OCI-LY7 (cell line): Measurements from ENCODE around the gene ALG5. TPM values are rescaled to one million over a fixed set of nuclear protein-coding genes. Genes with fewer than 3 reads are reported as not detected.
A peak's percentile ranks its signal among the peaks of the same experiment; 100 is the strongest.

ENCODE experiments used
- BruUV-seq: library from RNA; stranded (reverse); fragments of 400-500 nt; replicated peaks from 2 replicates; lab custom pipeline; 2021; lab: Mats Ljungman, UMichigan
- CTCF ChIA-PET: fragments of 300-600 bp; sonication (Branson Sonifier 250); formaldehyde crosslinking; loops from one replicate; lab custom pipeline; 2022; ENCODE audit warnings: antibody characterized with exemption; ENCODE audit not compliant: unreplicated experiment; lab: Charles Lee
- POLR2A ChIA-PET: fragments of 300-600 bp; sonication (Branson Sonifier 250); formaldehyde crosslinking; loops from one replicate; lab custom pipeline; 2022; ENCODE audit warnings: antibody characterized with exemption; lab: Charles Lee
- DNase-seq: peaks from one replicate; pipeline ENCODE4 v3.0.0-alpha.2; 2015; ENCODE audit warnings: low spot score
- H2AFZ ChIP-seq: fragments of 200-600 bp; sonication (generic), shearing (Covaris generic); 2 replicates; pipeline ENCODE4 v1.6.1; 2014; ENCODE audit warnings: mild to moderate bottlenecking, antibody characterized with exemption, low read length, moderate library complexity
- H3K27ac ChIP-seq: fragments of 200-600 bp; sonication (generic); 2 replicates; pipeline ENCODE4 v1.5.1; 2014; ENCODE audit warnings: mixed run types, low read depth, mild to moderate bottlenecking, moderate library complexity, low read length, inconsistent platforms; ENCODE audit not compliant: poor library complexity, severe bottlenecking
- H3K36me3 ChIP-seq: fragments of 200-600 bp; sonication (generic); 2 replicates; pipeline ENCODE4 v1.6.1; 2014; ENCODE audit warnings: mild to moderate bottlenecking, antibody characterized with exemption, low read length, moderate library complexity, mixed read lengths; ENCODE audit not compliant: insufficient read depth
- H3K4me1 ChIP-seq: fragments of 200-600 bp; sonication (generic); 2 replicates; pipeline ENCODE4 v1.5.1; 2014; ENCODE audit warnings: mild to moderate bottlenecking, low read length; ENCODE audit not compliant: insufficient read depth, poor library complexity, severe bottlenecking
- H3K4me2 ChIP-seq: fragments of 200-600 bp; sonication (generic); 2 replicates; pipeline ENCODE4 v1.6.1; 2014; ENCODE audit warnings: mild to moderate bottlenecking, low read length
- H3K4me3 ChIP-seq: fragments of 200-600 bp; sonication (generic); 2 replicates; pipeline ENCODE4 v1.5.1; 2014; ENCODE audit warnings: mild to moderate bottlenecking, low read depth, low read length; ENCODE audit not compliant: poor library complexity, severe bottlenecking
- H3K79me2 ChIP-seq: fragments of 200-600 bp; sonication (generic); 2 replicates; pipeline ENCODE4 v1.6.1; 2016; ENCODE audit warnings: low read depth, mild to moderate bottlenecking, low read length, moderate library complexity, mixed read lengths; ENCODE audit not compliant: insufficient read depth
- H3K9me2 ChIP-seq: fragments of 200-600 bp; sonication (generic); 2 replicates; pipeline ENCODE4 v1.6.1; 2016; ENCODE audit warnings: mild to moderate bottlenecking, low read length, mixed read lengths; ENCODE audit not compliant: insufficient read depth
- H3K9me3 ChIP-seq: fragments of 200-600 bp; sonication (generic); 2 replicates; pipeline ENCODE4 v1.6.1; 2014; ENCODE audit warnings: mild to moderate bottlenecking, mixed run types, low read length, mixed read lengths
- H4K20me1 ChIP-seq: fragments of 200-600 bp; sonication (generic); 2 replicates; pipeline ENCODE4 v1.6.1; 2014; ENCODE audit warnings: mild to moderate bottlenecking, antibody characterized with exemption, low read length, moderate library complexity, mixed read lengths; ENCODE audit not compliant: insufficient read depth
- EZH2phosphoT487 ChIP-seq: fragments of 200-600 bp; sonication (generic); IDR thresholded peaks from 2 replicates; pipeline ENCODE4 v1.6.1; 2018; ENCODE audit warnings: low read depth, borderline replicate concordance, mild to moderate bottlenecking, mixed run types, antibody characterized with exemption, low read length, moderate library complexity, mixed read lengths
- intact Hi-C: fragments of 100-400 bp; cut with micrococcal nuclease; formaldehyde crosslinking; loops from one replicate; pipeline ENCODE4 v1.10.0; 2022; ENCODE audit not compliant: unreplicated experiment
- total RNA-seq, 2 experiments: library from RNA; depleted of rRNA in 1 of 2; stranded (reverse); fragments of >200 nt in 1 of 2; shearing (Covaris generic) in 1 of 2; gene quantifications; 2 replicates each; pipeline ENCODE4 v1.2.3, GENCODE V29; 2014 to 2022
- TF ChIP-seq, protein P1 (sequence below): fragments of 200-600 bp; sonication (generic); conservative IDR thresholded peaks from 2 replicates; pipeline ENCODE4 v1.5.1; 2014; ENCODE audit warnings: mild to moderate bottlenecking, antibody characterized with exemption, low read length, moderate library complexity, mixed read lengths

Gene ALG5
- total RNA-seq, 2 experiments from 2014 or later = 23.8 to 31.6 TPM

GRCh38 chr13:36914648-36915047 is 84.5 kb downstream of the ALG5 start:
- BruUV-seq = no TSS peak
- H3K9me2 ChIP-seq = no peaks in the 10 kb centered on the region
- H2AFZ ChIP-seq = no peak overlapping the region
- no peaks in the 10 kb centered on the region for H3K9me3 ChIP-seq
- peak overlapping the region; percentile 96; the same call in 1 of the 2 replicates for H3K4me2 ChIP-seq
- no peaks in the 10 kb centered on the region for H3K36me3 ChIP-seq
- H3K4me3 ChIP-seq = no peak overlapping the region
- H3K79me2 ChIP-seq = peaks cover 83% of the 10 kb centered on the region
- intact Hi-C loops = no loop called here
- TF ChIP-seq, protein P1, sequence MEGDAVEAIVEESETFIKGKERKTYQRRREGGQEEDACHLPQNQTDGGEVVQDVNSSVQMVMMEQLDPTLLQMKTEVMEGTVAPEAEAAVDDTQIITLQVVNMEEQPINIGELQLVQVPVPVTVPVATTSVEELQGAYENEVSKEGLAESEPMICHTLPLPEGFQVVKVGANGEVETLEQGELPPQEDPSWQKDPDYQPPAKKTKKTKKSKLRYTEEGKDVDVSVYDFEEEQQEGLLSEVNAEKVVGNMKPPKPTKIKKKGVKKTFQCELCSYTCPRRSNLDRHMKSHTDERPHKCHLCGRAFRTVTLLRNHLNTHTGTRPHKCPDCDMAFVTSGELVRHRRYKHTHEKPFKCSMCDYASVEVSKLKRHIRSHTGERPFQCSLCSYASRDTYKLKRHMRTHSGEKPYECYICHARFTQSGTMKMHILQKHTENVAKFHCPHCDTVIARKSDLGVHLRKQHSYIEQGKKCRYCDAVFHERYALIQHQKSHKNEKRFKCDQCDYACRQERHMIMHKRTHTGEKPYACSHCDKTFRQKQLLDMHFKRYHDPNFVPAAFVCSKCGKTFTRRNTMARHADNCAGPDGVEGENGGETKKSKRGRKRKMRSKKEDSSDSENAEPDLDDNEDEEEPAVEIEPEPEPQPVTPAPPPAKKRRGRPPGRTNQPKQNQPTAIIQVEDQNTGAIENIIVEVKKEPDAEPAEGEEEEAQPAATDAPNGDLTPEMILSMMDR = no peak
- TF ChIP-seq EZH2phosphoT487 = no peak
- H4K20me1 ChIP-seq = no peaks in the 10 kb centered on the region
- H3K4me1 ChIP-seq = peaks cover 75% of the 10 kb centered on the region
- ChIA-PET CTCF (no interaction called here), POLR2A (no interaction called here)
- no peak overlapping the region for H3K27ac ChIP-seq
- no peak for DNase-seq

DNA sequence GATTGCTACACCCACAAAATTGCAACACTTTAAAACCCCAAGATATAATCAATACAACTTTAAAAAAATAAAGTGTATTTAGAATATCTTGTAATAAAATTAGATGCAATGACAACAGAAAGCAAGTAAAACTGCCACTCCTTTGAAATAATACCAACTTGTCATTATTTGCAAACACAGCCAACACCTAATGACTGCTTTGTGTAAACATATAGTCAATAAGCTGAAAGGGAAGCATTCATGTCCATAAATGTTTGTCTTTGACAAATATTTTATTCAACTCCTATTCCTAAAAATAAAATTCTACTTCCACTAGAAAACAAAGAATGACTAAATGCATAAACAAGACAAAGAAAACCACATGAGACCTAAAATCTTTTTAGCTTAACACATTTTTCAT is 85.7 kb downstream of the ALG5 start:
- H4K20me1 ChIP-seq = no peaks in the 10 kb centered on the region
- DNase-seq = no peak
- H2AFZ ChIP-seq = no peak overlapping the region; the same call in 1 of the 2 replicates
- no TSS peak for BruUV-seq
- H3K4me3 ChIP-seq = peak overlapping the region; percentile 35
- ChIA-PET POLR2A (interaction anchor here (0.6 to 1.2 kb wide), 4 partner anchors 33 to 1303 kb away, joined by 3 to 5 read pairs (median 3); no protein-coding TSS in a partner anchor), CTCF (no interaction called here)
- H3K36me3 ChIP-seq = no peaks in the 10 kb centered on the region
- TF ChIP-seq EZH2phosphoT487 = no peak
- TF ChIP-seq, protein P1 = no peak
- peak overlapping the region; percentile 64 for H3K4me2 ChIP-seq
- H3K79me2 ChIP-seq = peaks cover 85% of the 10 kb centered on the region
- intact Hi-C loops = no loop called here
- H3K27ac ChIP-seq = peak overlapping the region; percentile 42
- H3K9me3 ChIP-seq = no peaks in the 10 kb centered on the region
- H3K9me2 ChIP-seq = no peaks in the 10 kb centered on the region
- peaks cover 84% of the 10 kb centered on the region for H3K4me1 ChIP-seq

DNA sequence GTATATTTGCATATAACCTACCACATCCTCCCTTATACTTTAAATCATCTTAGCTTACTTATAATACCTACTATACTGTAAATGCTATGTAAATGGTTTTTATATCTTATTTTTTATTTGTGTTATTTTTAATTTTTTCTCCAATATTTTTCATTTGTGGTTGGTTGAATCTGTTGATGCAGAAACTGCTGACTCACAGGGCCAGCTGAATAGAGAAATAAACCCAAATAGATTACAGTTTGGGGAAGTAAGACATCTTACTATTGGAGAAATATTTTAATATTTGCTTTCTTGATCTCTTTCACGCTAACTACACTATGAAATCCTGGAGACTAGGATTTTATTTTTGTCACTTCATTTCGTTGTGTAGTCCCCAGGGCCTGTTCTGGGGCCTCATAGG is 86.2 kb downstream of the ALG5 start:
- no peaks in the 10 kb centered on the region for H3K9me3 ChIP-seq
- no peaks in the 10 kb centered on the region for H4K20me1 ChIP-seq
- no peaks in the 10 kb centered on the region for H3K36me3 ChIP-seq
- intact Hi-C loops = no loop called here
- peaks cover 84% of the 10 kb centered on the region for H3K4me1 ChIP-seq
- peak overlapping the region; percentile 35 for H3K4me3 ChIP-seq
- peaks cover 85% of the 10 kb centered on the region for H3K79me2 ChIP-seq
- H3K9me2 ChIP-seq = no peaks in the 10 kb centered on the region
- POLR2A ChIA-PET = interaction anchor here (0.6 to 1.2 kb wide), 4 partner anchors 61 to 1303 kb away, joined by 3 read pairs; no protein-coding TSS in a partner anchor
- no TSS peak for BruUV-seq
- TF ChIP-seq, protein P1 = no peak
- no peak for TF ChIP-seq EZH2phosphoT487
- H3K4me2 ChIP-seq = peak overlapping the region; percentile 64
- H3K27ac ChIP-seq = peak overlapping the region; percentile 42
- no peak for DNase-seq
- CTCF ChIA-PET = no interaction called here
- peak overlapping the region; percentile 14; the same call in 1 of the 2 replicates for H2AFZ ChIP-seq
